HEK293T (cell line): ENCODE measurements around the gene PPP1CA.

Source experiments
- BHLHE40 ChIP-seq: fragments of 450-650 bp; IDR thresholded peaks from 2 replicates; pipeline ENCODE4 v1.6.1; 2016; ENCODE audit warnings: mild to moderate bottlenecking, moderate library complexity, borderline replicate concordance
- CTBP1 ChIP-seq: fragments of 450-650 bp; IDR thresholded peaks from 2 replicates; pipeline ENCODE4 v1.6.1; 2016; ENCODE audit warnings: borderline replicate concordance
- ELF4 ChIP-seq: fragments of 450-650 bp; IDR thresholded peaks from 2 replicates; pipeline ENCODE4 v1.6.1; 2017; ENCODE audit warnings: antibody characterized with exemption
- FOXA1 ChIP-seq: fragments of 450-650 bp; IDR thresholded peaks from 2 replicates; pipeline ENCODE4 v1.6.1; 2016; ENCODE audit warnings: mild to moderate bottlenecking
- FOXK2 ChIP-seq: fragments of 450-650 bp; IDR thresholded peaks from 2 replicates; pipeline ENCODE4 v1.6.1; 2016; ENCODE audit warnings: mild to moderate bottlenecking
- FOXM1 ChIP-seq: fragments of 450-650 bp; IDR thresholded peaks from 2 replicates; pipeline ENCODE4 v1.6.1; 2017; ENCODE audit warnings: mild to moderate bottlenecking, borderline replicate concordance
- HDGF ChIP-seq: fragments of 450-650 bp; IDR thresholded peaks from 2 replicates; pipeline ENCODE4 v1.6.1; 2017; ENCODE audit warnings: antibody characterized with exemption, borderline replicate concordance
- L3MBTL2 ChIP-seq: fragments of 450-650 bp; conservative IDR thresholded peaks from 2 replicates; pipeline ENCODE4 v1.6.1; 2016; ENCODE audit warnings: mild to moderate bottlenecking
- LEF1 ChIP-seq: fragments of 450-650 bp; IDR thresholded peaks from 2 replicates; pipeline ENCODE4 v1.6.1; 2017; ENCODE audit warnings: mild to moderate bottlenecking, borderline replicate concordance
- SP1 ChIP-seq: fragments of 450-650 bp; IDR thresholded peaks from 2 replicates; pipeline ENCODE4 v1.6.1; 2017
- SUZ12 ChIP-seq: fragments of 450-650 bp; IDR thresholded peaks from 2 replicates; pipeline ENCODE4 v1.6.1; 2016; ENCODE audit warnings: mild to moderate bottlenecking
- TARDBP ChIP-seq: fragments of 450-650 bp; IDR thresholded peaks from 2 replicates; pipeline ENCODE4 v1.6.1; 2016
- ZNF384 ChIP-seq: fragments of 450-650 bp; IDR thresholded peaks from 2 replicates; pipeline ENCODE4 v1.6.1; 2016
- TF ChIP-seq, protein P1 (sequence below): fragments of 450-650 bp; IDR thresholded peaks from 2 replicates; pipeline ENCODE4 v1.6.1; 2016

- no peak for TF ChIP-seq ELF4
- TF ChIP-seq LEF1: no peak
- TF ChIP-seq BHLHE40: no peak
- TF ChIP-seq TARDBP: no peak
- no peak for TF ChIP-seq CTBP1
- TF ChIP-seq HDGF: no peak
- TF ChIP-seq ZNF384: no peak
- TF ChIP-seq, protein P1, sequence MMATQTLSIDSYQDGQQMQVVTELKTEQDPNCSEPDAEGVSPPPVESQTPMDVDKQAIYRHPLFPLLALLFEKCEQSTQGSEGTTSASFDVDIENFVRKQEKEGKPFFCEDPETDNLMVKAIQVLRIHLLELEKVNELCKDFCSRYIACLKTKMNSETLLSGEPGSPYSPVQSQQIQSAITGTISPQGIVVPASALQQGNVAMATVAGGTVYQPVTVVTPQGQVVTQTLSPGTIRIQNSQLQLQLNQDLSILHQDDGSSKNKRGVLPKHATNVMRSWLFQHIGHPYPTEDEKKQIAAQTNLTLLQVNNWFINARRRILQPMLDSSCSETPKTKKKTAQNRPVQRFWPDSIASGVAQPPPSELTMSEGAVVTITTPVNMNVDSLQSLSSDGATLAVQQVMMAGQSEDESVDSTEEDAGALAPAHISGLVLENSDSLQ: no peak
- no peak for TF ChIP-seq SP1
- TF ChIP-seq FOXA1: no peak
- TF ChIP-seq SUZ12: no peak
- peak; percentile 54; the same call in 1 of the 2 replicates for TF ChIP-seq FOXM1
- TF ChIP-seq FOXK2: no peak
- TF ChIP-seq L3MBTL2: no peak
Measured at GRCh38 chr11:67382276-67383136, 19.2 kb downstream of the PPP1CA start.
